Stimulated activated CD8-positive, alpha-beta memory T cell treated with anti-CD3 and anti-CD28 coated beads, Interleukin-15, amount 100 ng/mL, for 1 hour (primary cell): ENCODE results near the gene ZNF239.
A peak's percentile ranks its signal among the peaks of the same experiment; 100 is the strongest.
"Not testable (repeated sequence)": the region's sequence is repeated elsewhere in the genome, so short reads cannot be mapped to it uniquely, and the experiment has no call there.

Experiments used
- DNase-seq: peaks from one replicate; pipeline ENCODE4 v3.0.0-alpha.2; 2020; ENCODE audit warnings: low read depth

Gene ZNF239

GRCh38 chr10:43574001-43574892 is at the start of gene ZNF239:
ZNF239 (minus strand) TSS chr10:43574616; CDS start chr10:43558079, 16,537 bp downstream.
- DNase-seq, result peak; percentile 62

- no peak for DNase-seq
Observed at GRCh38 chr10:43623351-43623750, 48.9 kb upstream of the ZNF239 start.

GRCh38 chr10:43622038-43622437 is 47.6 kb upstream of the ZNF239 start:
- no peak for DNase-seq

GRCh38 chr10:43619368-43619767 is 45.0 kb upstream of the ZNF239 start:
- DNase-seq, result no peak

GRCh38 chr10:43616697-43617370 is 42.4 kb upstream of the ZNF239 start:
- DNase-seq, result no peak

GRCh38 chr10:43610636-43611035 is 36.2 kb upstream of the ZNF239 start:
- no peak for DNase-seq

GRCh38 chr10:43607199-43607573 is 32.8 kb upstream of the ZNF239 start:
- no peak for DNase-seq

- peak; percentile 29 for DNase-seq
Observed at GRCh38 chr10:43606323-43607198, 32.1 kb upstream of the ZNF239 start, which contains the start of gene ZNF485. ZNF485 (plus strand) TSS chr10:43606438; CDS start chr10:43607051, 613 bp downstream.

- DNase-seq, result no peak
Observed at GRCh38 chr10:43605850-43606322, 31.5 kb upstream of the ZNF239 start.

- not testable (repeated sequence) for DNase-seq
Observed at GRCh38 chr10:43601576-43601975, 27.2 kb upstream of the ZNF239 start.

- no peak for DNase-seq
Observed at GRCh38 chr10:43599333-43599732, 24.9 kb upstream of the ZNF239 start.

GRCh38 chr10:43598446-43598845 is 24.0 kb upstream of the ZNF239 start:
- no peak for DNase-seq

- no peak for DNase-seq
Observed at GRCh38 chr10:43596546-43596945, 22.1 kb upstream of the ZNF239 start.

- DNase-seq, result peak; percentile 10
Observed at GRCh38 chr10:43595739-43596298, 21.4 kb upstream of the ZNF239 start.

- DNase-seq, result no peak
Observed at GRCh38 chr10:43594944-43595589, 20.7 kb upstream of the ZNF239 start.

GRCh38 chr10:43591303-43591904 is 17.0 kb upstream of the ZNF239 start:
- DNase-seq, result no peak

GRCh38 chr10:43586730-43587115 is 12.3 kb upstream of the ZNF239 start:
- DNase-seq, result not testable (repeated sequence)

- DNase-seq, result no peak
Observed at GRCh38 chr10:43585981-43586729, 11.7 kb upstream of the ZNF239 start.

- DNase-seq, result no peak
Observed at GRCh38 chr10:43585046-43585445, 10.6 kb upstream of the ZNF239 start.

- no peak for DNase-seq
Observed at GRCh38 chr10:43584051-43584450, 9.6 kb upstream of the ZNF239 start.
